HCT116 (cell line): Measurements from ENCODE around the gene NSMCE1.

Experiments
- CEBPB ChIP-seq: IDR thresholded peaks from 2 replicates; pipeline ENCODE4 v1.6.1; 2012; ENCODE audit warnings: low read depth
- ELF1 ChIP-seq: IDR thresholded peaks from 2 replicates; pipeline ENCODE4 v1.6.1; 2012; ENCODE audit warnings: low read depth, borderline replicate concordance
- EZH2 ChIP-seq: fragments of 200-600 bp; sonication (generic); IDR thresholded peaks from 2 replicates; pipeline ENCODE4 v1.6.1; 2017; ENCODE audit warnings: antibody characterized with exemption, mixed run types
- POLR2A ChIP-seq: IDR thresholded peaks from 2 replicates; pipeline ENCODE4 v1.7.0; 2011; ENCODE audit warnings: borderline replicate concordance; ENCODE audit not compliant: insufficient read depth, insufficient read length; ENCODE audit errors: extremely low read depth
- POLR2AphosphoS5 ChIP-seq: IDR thresholded peaks from 2 replicates; pipeline ENCODE4 v1.6.1; 2011; ENCODE audit warnings: mild to moderate bottlenecking, low read depth, low read length, moderate library complexity
- RAD21 ChIP-seq: IDR thresholded peaks from 2 replicates; pipeline ENCODE4 v1.6.1; 2012; ENCODE audit warnings: low read depth, mild to moderate bottlenecking
- SRF ChIP-seq: IDR thresholded peaks from 2 replicates; pipeline ENCODE4 v1.6.1; 2012; ENCODE audit warnings: low read depth
- YY1 ChIP-seq: IDR thresholded peaks from 2 replicates; pipeline ENCODE4 v1.6.1; 2011; ENCODE audit warnings: low read length, low read depth, moderate library complexity, mild to moderate bottlenecking; ENCODE audit not compliant: insufficient replicate concordance; ENCODE audit errors: extremely low read depth
- TF ChIP-seq, protein P1 (sequence below): IDR thresholded peaks from 2 replicates; pipeline ENCODE4 v1.6.1; 2012; ENCODE audit warnings: low read depth
- TF ChIP-seq, protein P2 (sequence below), 3 experiments: fragments of 200-600 bp in 1 of 3; sonication (generic) in 1 of 3; IDR thresholded peaks in 2 of 3; conservative IDR thresholded peaks in 1 of 3; 2 replicates each; pipeline ENCODE4 v1.5.1; 2012 to 2017; ENCODE audit warnings: low read depth in 2 of 3, low read length in 2 of 3, antibody characterized with exemption in 1 of 3, borderline replicate concordance in 1 of 3, control low read depth in 1 of 3, mild to moderate bottlenecking in 1 of 3, mixed read lengths in 1 of 3, mixed run types in 1 of 3, moderate library complexity in 1 of 3; ENCODE audit not compliant: insufficient read depth in 1 of 3
- TF ChIP-seq, protein P3 (sequence below): IDR thresholded peaks from 2 replicates; pipeline ENCODE4 v1.6.1; 2012

DNA sequence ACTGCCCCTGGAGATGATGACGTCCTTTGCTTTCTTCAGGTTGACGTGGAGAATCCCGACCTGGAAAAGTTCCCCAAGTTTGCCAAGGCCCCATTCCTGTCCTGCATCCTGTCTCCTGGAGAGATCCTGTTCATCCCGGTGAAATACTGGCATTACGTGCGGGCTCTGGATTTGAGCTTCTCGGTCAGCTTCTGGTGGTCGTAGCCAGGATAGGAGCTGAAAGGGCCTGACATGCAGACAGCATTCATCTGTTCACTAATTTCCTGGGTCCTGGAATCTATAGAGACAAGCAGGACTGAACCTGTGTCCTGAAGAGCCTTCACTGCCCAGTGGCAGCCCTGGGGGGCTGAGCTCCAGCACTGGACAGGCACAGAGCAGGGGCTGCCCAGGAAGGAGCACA lies 48.0 kb downstream of the NSMCE1 start:
- TF ChIP-seq POLR2A (no peak), ELF1 (no peak), POLR2AphosphoS5 (no peak), CEBPB (no peak), RAD21 (no peak), YY1 (no peak), EZH2 (no peak), SRF (no peak)
- TF ChIP-seq, protein P1, sequence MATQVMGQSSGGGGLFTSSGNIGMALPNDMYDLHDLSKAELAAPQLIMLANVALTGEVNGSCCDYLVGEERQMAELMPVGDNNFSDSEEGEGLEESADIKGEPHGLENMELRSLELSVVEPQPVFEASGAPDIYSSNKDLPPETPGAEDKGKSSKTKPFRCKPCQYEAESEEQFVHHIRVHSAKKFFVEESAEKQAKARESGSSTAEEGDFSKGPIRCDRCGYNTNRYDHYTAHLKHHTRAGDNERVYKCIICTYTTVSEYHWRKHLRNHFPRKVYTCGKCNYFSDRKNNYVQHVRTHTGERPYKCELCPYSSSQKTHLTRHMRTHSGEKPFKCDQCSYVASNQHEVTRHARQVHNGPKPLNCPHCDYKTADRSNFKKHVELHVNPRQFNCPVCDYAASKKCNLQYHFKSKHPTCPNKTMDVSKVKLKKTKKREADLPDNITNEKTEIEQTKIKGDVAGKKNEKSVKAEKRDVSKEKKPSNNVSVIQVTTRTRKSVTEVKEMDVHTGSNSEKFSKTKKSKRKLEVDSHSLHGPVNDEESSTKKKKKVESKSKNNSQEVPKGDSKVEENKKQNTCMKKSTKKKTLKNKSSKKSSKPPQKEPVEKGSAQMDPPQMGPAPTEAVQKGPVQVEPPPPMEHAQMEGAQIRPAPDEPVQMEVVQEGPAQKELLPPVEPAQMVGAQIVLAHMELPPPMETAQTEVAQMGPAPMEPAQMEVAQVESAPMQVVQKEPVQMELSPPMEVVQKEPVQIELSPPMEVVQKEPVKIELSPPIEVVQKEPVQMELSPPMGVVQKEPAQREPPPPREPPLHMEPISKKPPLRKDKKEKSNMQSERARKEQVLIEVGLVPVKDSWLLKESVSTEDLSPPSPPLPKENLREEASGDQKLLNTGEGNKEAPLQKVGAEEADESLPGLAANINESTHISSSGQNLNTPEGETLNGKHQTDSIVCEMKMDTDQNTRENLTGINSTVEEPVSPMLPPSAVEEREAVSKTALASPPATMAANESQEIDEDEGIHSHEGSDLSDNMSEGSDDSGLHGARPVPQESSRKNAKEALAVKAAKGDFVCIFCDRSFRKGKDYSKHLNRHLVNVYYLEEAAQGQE, result no peak
- TF ChIP-seq, protein P2, sequence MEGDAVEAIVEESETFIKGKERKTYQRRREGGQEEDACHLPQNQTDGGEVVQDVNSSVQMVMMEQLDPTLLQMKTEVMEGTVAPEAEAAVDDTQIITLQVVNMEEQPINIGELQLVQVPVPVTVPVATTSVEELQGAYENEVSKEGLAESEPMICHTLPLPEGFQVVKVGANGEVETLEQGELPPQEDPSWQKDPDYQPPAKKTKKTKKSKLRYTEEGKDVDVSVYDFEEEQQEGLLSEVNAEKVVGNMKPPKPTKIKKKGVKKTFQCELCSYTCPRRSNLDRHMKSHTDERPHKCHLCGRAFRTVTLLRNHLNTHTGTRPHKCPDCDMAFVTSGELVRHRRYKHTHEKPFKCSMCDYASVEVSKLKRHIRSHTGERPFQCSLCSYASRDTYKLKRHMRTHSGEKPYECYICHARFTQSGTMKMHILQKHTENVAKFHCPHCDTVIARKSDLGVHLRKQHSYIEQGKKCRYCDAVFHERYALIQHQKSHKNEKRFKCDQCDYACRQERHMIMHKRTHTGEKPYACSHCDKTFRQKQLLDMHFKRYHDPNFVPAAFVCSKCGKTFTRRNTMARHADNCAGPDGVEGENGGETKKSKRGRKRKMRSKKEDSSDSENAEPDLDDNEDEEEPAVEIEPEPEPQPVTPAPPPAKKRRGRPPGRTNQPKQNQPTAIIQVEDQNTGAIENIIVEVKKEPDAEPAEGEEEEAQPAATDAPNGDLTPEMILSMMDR (IDR thresholded peaks at IDR 0.05 in 2 of 3, conservative IDR thresholded peaks at IDR 0.05 in 1 of 3; ENCODE audit: borderline replicate concordance in 1 of 3, insufficient read depth in 1 of 3, low read depth in 2 of 3, low read length in 2 of 3), result no peak
- TF ChIP-seq, protein P3, sequence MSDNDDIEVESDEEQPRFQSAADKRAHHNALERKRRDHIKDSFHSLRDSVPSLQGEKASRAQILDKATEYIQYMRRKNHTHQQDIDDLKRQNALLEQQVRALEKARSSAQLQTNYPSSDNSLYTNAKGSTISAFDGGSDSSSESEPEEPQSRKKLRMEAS, result no peak
